HG03521 (cell line): ENCODE data around the gene CACNG3.
"Not testable (repeated sequence)": the region's sequence is repeated elsewhere in the genome, so short reads cannot be mapped to it uniquely, and the experiment has no call there.

ENCODE experiments used
- ATAC-seq: cut with Tn5 transposase; IDR thresholded peaks from one replicate; pipeline ENCODE4 v1.9.1; 2021; ENCODE audit warnings: mild to moderate bottlenecking, moderate library complexity; ENCODE audit not compliant: unreplicated experiment

Gene CACNG3

GRCh38 chr16:24328835-24329452 is 72.8 kb downstream of the CACNG3 start:
- no peak for ATAC-seq

DNA sequence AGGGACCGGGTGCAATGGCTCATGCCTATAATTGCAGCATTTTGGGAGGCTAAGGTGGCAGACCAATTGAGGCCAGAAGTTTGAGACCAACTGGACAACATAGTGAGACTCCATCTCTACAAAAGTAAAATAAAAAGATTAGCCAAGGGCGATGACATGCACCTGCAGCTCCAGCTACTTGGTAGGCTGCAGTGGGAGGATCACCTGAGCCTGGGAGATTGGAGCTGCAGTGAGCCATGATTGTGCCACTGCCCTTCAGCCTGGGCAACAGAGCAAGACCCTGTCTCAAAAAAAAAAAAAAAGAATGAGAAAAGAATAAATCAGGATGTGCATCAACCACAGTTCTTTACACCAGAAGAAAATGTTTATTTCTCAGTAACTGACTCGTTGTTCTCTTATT is 76.0 kb downstream of the CACNG3 start:
- no peak for ATAC-seq

- no peak for ATAC-seq
Measured at GRCh38 chr16:24332582-24333090, 76.5 kb downstream of the CACNG3 start.

DNA sequence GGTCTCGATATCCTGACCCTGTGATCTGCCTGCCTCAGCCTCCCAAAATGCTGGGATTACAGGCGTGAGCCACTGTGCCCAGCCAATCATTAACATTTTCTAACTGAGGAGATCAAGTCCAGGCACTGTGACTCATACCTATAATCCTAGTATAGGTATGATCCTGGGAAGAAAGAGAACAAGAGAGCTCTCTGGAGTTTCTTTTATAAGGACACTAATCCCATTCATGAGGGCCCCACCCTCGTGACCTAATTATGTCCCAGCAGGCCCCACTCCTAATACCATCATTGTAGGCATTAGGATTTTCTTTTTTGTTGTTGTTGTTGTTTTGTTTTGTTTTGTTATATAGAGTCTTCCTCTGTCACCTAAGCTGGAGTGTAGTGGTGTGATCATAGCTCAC is 80.4 kb downstream of the CACNG3 start:
- ATAC-seq: no peak

- ATAC-seq: no peak
Measured at GRCh38 chr16:24337013-24337412, 80.9 kb downstream of the CACNG3 start.

GRCh38 chr16:24343829-24344228 is 87.7 kb downstream of the CACNG3 start:
- ATAC-seq: not testable (repeated sequence)

GRCh38 chr16:24344784-24345183 is 88.6 kb downstream of the CACNG3 start:
- no peak for ATAC-seq

DNA sequence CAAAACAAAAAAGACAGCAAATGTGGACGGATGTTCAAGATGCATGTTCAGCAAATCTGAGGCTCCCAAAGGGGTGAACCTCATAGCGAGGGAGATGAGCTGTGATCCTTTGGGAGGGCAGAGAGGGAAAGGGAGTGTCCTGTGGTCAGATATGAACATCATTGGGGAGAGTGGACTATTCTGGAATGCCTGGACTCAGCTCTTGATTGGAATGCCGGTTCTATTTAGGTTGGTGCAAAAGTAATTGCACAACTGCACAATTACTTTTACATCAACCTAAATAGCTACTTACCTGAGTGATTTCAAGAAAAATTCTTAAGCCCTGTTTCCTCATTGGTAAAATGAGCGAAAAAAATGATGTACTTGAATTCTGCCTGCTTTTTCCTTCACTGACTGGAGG is 89.6 kb downstream of the CACNG3 start:
- ATAC-seq: no peak

GRCh38 chr16:24346734-24347133 is 90.6 kb downstream of the CACNG3 start:
- no peak for ATAC-seq

GRCh38 chr16:24347556-24347955 is 91.4 kb downstream of the CACNG3 start:
- no peak for ATAC-seq

DNA sequence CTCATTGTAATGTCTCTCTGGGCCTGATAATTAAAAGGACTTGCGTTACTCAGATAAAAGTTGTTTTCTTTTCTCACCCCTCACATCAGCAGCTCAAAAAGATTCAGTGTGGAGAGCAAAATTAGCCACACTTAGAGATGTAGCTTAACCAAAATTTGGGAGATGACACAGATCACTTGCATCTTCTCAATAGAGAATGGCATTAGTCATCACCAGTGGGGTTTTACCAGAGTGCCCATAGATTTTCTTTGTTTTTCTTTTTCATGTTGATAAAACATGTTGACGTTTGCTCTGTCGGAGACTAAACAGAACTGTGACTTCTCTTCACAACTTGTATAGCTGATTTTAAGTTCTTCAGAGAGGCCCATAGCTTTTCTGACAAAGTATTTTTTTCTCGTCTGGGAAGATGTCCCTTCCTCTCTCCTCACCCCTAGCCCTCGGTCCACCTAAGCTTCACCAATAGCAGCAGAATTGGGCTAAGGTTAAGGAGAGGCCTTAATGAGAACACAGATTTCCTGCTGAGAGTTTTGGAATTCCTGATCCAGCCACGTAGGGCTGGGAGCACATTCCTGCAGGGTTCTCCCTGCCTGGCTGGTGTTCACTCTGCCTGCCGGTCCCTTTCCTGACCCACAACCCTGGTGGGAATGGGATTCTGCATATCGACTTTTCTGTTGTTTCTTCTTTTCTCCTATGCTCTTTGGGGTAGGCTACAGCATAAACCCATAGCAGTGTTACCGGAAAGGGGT is 92.6 kb downstream of the CACNG3 start:
- no peak for ATAC-seq

DNA sequence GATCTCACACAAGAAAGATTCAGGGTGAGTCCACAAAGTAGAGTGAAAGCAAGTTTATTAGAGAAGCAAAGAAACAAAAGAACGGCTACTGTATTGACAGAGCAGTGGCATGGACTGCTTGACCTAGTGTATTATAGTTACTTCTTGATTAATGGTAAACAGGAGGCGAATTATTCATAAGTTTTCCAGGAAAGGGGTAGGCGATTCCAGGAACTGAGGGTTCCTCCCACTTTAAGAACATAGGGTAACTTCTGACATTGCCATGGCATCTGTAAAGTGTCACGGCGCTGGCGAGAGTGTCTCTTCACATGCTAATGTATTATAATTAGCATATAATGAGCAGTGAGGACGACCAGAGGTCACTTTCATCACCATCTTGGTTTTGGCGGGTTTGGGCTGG is 93.2 kb downstream of the CACNG3 start:
- ATAC-seq: no peak

DNA sequence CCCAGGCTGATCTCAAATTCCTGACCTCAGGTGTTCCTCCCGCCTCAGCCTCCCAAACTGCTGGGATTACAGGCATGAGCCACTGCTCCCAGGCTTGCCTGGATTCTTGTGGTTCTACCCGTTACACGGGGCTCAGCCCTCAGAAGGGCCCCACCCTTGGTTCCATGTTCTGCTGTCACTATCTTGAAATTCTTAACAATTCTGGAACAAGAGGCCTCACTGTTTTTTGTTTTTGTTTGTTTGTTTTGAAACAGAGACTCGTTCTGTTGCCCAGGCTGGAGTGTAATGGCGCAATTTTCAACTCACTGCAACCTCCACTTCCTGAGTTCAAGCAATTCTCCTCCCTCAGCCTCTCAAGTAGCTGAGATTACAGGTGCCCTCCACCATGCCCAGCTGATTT is 96.6 kb downstream of the CACNG3 start:
- no peak for ATAC-seq

DNA sequence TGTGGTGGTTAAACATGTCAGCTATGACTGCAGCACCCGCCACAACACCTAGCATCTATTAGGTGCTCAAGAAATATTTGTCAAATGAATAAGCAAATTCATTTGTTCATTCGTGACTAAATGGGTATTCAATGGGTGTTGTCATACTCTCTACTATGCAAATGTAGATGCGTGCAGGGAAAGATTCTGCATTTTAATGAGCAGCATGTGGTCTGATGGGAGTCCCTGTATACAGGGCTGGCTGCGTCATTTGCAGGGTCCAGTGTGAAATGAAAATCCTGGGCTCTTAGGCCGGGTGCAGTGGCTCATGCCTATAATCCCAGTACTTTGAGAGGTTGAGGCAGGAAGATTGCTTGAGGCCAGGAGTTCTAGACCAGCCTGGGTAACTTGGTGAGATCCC is 97.5 kb downstream of the CACNG3 start:
- no peak for ATAC-seq

DNA sequence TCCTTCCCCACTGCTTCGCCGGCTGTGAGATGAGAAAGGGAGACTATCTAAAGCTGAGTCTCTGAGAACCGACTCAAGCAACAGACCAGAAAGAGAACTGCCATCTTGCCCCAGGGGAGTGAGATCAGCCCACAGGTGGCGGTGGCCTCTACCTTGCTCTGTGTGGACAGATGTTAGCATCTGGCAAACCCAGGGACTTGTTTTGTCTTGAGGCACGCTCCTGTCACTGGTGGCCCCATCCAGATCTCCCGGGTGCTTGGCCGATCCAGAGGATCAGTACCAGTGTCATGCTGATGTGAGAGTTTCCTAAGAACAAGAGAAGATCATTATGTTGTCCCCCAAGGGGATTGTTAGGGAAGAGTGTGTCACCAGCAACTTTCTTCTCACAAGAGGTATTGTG is 101.4 kb downstream of the CACNG3 start:
- no peak for ATAC-seq

DNA sequence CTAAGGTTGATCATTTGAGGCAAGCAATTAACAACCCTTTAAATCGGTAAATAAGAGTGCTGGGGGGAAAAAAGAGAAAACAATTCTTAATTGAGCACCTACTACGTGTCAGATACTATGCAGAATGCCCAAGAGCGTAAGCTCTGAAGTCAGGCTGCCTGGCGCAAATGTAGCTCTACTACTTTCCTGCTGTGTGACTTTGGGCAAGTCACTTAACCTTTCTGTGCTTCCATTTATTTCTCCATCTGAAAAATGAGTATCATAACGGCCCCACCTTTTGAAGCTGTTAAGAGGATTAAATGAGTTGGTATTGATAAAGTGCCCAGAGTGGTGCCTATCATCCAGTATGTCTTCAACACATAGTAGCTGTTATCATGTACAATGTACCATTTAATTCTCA is 102.0 kb downstream of the CACNG3 start:
- no peak for ATAC-seq

DNA sequence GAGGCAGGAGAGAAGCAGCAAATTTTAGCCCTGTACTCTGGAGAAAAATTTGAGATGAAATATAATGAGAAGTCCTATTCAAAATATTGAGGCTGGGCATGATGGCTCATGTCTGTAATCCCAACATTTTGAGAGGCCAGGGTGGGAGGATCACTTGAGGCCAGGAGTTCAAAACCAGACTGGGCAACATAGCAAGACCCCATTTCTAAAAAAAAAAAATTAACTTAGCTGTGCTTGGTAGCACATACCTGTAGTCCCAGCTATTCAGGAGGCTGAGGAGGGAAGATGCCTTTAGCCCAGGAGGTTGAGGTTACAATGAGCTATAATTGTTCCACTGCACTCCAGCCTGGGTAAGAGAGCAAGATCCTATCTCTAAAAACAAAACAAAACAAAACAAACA is 103.4 kb downstream of the CACNG3 start:
- ATAC-seq: no peak

- no peak for ATAC-seq
Measured at GRCh38 chr16:24360936-24361335, 104.8 kb downstream of the CACNG3 start.

- ATAC-seq: no peak
Measured at GRCh38 chr16:24364596-24364995, 108.5 kb downstream of the CACNG3 start.

DNA sequence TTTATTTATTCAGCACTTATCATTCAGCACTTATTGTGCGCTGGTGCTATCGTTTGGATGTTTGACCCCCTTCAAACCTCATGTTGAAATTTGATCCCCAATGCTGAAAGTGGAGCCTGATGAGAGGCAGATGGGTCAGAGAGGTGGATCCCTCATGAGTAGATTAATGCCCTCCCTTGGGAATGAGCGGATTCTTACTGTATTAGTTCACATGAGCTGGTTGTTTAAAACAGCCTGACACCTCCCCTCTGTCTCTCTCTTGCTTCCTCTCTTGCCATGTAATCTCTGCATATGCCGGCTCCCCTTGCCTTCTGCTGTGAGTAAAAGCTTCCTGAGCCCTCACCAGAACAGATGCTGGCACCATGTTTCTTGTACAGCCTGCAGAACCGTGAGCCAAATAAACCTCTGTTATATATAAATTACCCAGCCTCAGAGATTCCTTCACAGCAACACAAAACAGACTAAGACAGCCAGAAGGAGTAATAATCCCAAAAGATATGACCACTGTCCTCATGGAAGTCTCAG is 111.1 kb downstream of the CACNG3 start:
- no peak for ATAC-seq

- ATAC-seq: no peak
Measured at GRCh38 chr16:24372824-24373223, 116.7 kb downstream of the CACNG3 start.

GRCh38 chr16:24378999-24379398 is 122.9 kb downstream of the CACNG3 start:
- no peak for ATAC-seq
